MM.1S (cell line): ENCODE results near the gene CD151.
A peak's percentile ranks its signal among the peaks of the same experiment; 100 is the strongest.

ENCODE experiments used
- DNase-seq: peaks from one replicate; pipeline ENCODE4 v3.0.0-alpha.2; 2015
- H2AFZ ChIP-seq: fragments of 300-600 bp; sonication (generic); 2 replicates; pipeline ENCODE4 v1.6.0; 2016; ENCODE audit warnings: antibody characterized with exemption, low read length
- H3F3A ChIP-seq: fragments of 300-600 bp; sonication (generic); 2 replicates; pipeline ENCODE4 v1.6.1; 2016; ENCODE audit warnings: mild to moderate bottlenecking, antibody characterized with exemption, low read length, moderate library complexity, mixed read lengths; ENCODE audit not compliant: insufficient read depth
- H3K27ac ChIP-seq: fragments of 300-600 bp; sonication (generic); 2 replicates; pipeline ENCODE4 v1.5.1; 2016; ENCODE audit warnings: mild to moderate bottlenecking, low read length
- H3K27me3 ChIP-seq: fragments of 300-600 bp; sonication (generic); replicated peaks from 2 replicates; pipeline ENCODE4 v1.6.0; 2016; ENCODE audit warnings: low read length; ENCODE audit not compliant: insufficient read depth
- H3K36me3 ChIP-seq: fragments of 300-600 bp; sonication (generic); replicated peaks from 2 replicates; pipeline ENCODE4 v1.6.1; 2016; ENCODE audit warnings: mild to moderate bottlenecking, low read length, mixed read lengths; ENCODE audit not compliant: insufficient read depth
- H3K4me1 ChIP-seq: fragments of 300-600 bp; sonication (generic); 2 replicates; pipeline ENCODE4 v1.6.1; 2016; ENCODE audit warnings: low read length, mixed read lengths
- H3K4me2 ChIP-seq: fragments of 300-600 bp; sonication (generic); 2 replicates; pipeline ENCODE4 v1.6.0; 2016; ENCODE audit warnings: low read depth, low read length
- H3K4me3 ChIP-seq: fragments of 300-600 bp; sonication (generic); 2 replicates; pipeline ENCODE4 v1.5.1; 2016; ENCODE audit warnings: low read length, mixed read lengths
- H3K79me2 ChIP-seq: fragments of 300-600 bp; sonication (generic); 2 replicates; pipeline ENCODE4 v1.6.1; 2016; ENCODE audit warnings: mixed run types, low read length, mixed read lengths
- H3K9ac ChIP-seq: fragments of 300-600 bp; sonication (generic); 2 replicates; pipeline ENCODE4 v1.6.1; 2016; ENCODE audit warnings: low read length, mixed read lengths
- H3K9me2 ChIP-seq: fragments of 300-600 bp; sonication (generic); replicated peaks from 2 replicates; pipeline ENCODE4 v1.6.1; 2016; ENCODE audit warnings: mild to moderate bottlenecking, low read length, mixed read lengths; ENCODE audit not compliant: insufficient read depth
- H3K9me3 ChIP-seq: fragments of 300-600 bp; sonication (generic); replicated peaks from 2 replicates; pipeline ENCODE4 v1.6.1; 2016; ENCODE audit warnings: mild to moderate bottlenecking, low read length, mixed read lengths; ENCODE audit not compliant: insufficient read depth
- H4K20me1 ChIP-seq: fragments of 300-600 bp; sonication (generic); 2 replicates; pipeline ENCODE4 v1.6.1; 2016; ENCODE audit warnings: mild to moderate bottlenecking, low read length, moderate library complexity, mixed read lengths; ENCODE audit not compliant: insufficient read depth
- EZH2 ChIP-seq: fragments of 300-600 bp; sonication (generic); optimal IDR thresholded peaks from 2 replicates; pipeline ENCODE3; 2017; ENCODE audit warnings: low read depth, mild to moderate bottlenecking, antibody characterized with exemption, low read length, mixed read lengths
- EZH2phosphoT487 ChIP-seq: fragments of 300-600 bp; sonication (generic); IDR thresholded peaks from 2 replicates; pipeline ENCODE4 v1.6.1; 2018; ENCODE audit warnings: antibody characterized with exemption, low read length
- TF ChIP-seq, protein P1 (sequence below): fragments of 300-600 bp; sonication (generic); IDR thresholded peaks from 2 replicates; pipeline ENCODE4 v1.5.1; 2016; ENCODE audit warnings: antibody characterized with exemption, low read length, mixed read lengths

The CD151 gene

DNA sequence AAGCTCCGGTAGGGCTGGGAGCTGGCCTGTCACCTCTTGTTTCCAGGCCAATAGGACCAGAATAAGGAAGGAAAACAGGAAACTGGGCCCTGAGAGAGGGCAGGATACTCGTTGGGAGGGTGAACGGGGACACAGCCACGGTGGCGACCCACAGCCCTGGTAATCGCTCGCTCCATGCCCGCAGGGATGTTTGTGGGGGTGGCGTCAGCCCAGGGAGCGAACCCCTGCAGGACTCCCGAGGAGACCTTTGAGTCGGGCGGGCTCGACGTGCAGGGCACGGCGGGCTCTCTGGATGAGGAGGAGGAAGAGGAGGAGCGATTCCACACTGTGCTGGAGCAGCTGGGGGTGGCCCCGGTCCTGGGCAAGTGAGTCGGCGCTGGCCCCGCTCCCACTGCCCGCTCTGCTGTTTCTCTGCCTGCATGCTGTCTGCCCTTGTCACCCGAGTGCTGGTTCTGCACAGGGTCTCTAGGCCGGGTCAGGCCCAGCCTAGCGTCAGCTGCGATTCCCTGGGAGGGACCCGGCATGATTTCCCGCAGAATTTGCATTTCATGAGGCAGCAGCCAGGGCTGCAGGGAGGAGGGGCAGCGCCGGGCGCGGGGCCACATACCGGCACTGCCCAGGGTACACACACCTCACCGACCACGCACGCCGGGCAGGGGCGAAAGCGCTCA lies 3.4 kb upstream of the CD151 start:
- Histone ChIP-seq H3K4me1 (peaks cover 25% of the 10 kb centered on the region), H3K4me2 (peak overlapping the region; percentile 85), H3K9me3 (no peaks in the 10 kb centered on the region), H4K20me1 (no peaks in the 10 kb centered on the region), H3F3A (peaks cover 8% of the 10 kb centered on the region), H3K9me2 (no peaks in the 10 kb centered on the region), H3K4me3 (peak overlapping the region; percentile 47), H3K36me3 (no peaks in the 10 kb centered on the region), H3K27ac (no peak overlapping the region), H2AFZ (peak overlapping the region; percentile 15; the same call in 1 of the 2 replicates), H3K79me2 (peaks cover 6% of the 10 kb centered on the region), H3K27me3 (peaks cover 15% of the 10 kb centered on the region), H3K9ac (no peak overlapping the region; the same call in 1 of the 2 replicates)
- TF ChIP-seq EZH2 (no peak), EZH2phosphoT487 (no peak)
- TF ChIP-seq, protein P1, sequence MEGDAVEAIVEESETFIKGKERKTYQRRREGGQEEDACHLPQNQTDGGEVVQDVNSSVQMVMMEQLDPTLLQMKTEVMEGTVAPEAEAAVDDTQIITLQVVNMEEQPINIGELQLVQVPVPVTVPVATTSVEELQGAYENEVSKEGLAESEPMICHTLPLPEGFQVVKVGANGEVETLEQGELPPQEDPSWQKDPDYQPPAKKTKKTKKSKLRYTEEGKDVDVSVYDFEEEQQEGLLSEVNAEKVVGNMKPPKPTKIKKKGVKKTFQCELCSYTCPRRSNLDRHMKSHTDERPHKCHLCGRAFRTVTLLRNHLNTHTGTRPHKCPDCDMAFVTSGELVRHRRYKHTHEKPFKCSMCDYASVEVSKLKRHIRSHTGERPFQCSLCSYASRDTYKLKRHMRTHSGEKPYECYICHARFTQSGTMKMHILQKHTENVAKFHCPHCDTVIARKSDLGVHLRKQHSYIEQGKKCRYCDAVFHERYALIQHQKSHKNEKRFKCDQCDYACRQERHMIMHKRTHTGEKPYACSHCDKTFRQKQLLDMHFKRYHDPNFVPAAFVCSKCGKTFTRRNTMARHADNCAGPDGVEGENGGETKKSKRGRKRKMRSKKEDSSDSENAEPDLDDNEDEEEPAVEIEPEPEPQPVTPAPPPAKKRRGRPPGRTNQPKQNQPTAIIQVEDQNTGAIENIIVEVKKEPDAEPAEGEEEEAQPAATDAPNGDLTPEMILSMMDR: no peak
- no peak for DNase-seq

DNA sequence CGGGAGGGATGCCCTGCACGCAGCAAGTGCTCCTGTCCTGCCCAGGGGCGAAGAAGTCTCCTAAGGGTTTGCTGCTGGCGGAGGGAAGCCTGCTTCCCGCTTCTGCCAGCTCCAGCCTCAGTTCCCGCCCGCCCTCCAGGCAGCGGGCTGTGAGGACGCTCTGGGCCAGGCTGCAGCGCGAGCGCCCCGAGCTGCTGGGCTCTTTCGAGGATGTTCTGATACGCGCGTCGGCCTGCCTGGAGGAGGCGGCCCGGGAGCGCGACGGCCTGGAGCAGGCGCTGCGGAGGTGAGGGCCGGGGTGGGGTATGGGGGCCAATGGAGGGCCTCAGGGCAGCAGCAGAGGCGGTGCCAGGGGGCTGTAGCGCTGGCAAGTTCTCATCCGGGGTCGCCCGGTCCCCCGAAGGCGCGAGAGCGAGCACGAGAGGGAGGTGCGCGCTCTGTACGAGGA lies 2.9 kb upstream of the CD151 start:
- Histone ChIP-seq H3K27me3 (peaks cover 15% of the 10 kb centered on the region), H3K9ac (no peak overlapping the region; the same call in 1 of the 2 replicates), H3F3A (peaks cover 8% of the 10 kb centered on the region), H3K36me3 (no peaks in the 10 kb centered on the region), H4K20me1 (no peaks in the 10 kb centered on the region), H3K79me2 (peaks cover 6% of the 10 kb centered on the region), H3K9me2 (no peaks in the 10 kb centered on the region), H3K4me1 (peaks cover 25% of the 10 kb centered on the region), H2AFZ (peak overlapping the region; percentile 15; the same call in 1 of the 2 replicates), H3K9me3 (no peaks in the 10 kb centered on the region), H3K27ac (no peak overlapping the region), H3K4me3 (peak overlapping the region; percentile 47), H3K4me2 (peak overlapping the region; percentile 85)
- DNase-seq: no peak
- no peak for TF ChIP-seq EZH2phosphoT487
- TF ChIP-seq, protein P1: no peak
- no peak for TF ChIP-seq EZH2

- Histone ChIP-seq H2AFZ (peak overlapping the region; percentile 15; the same call in 1 of the 2 replicates), H3K4me3 (peak overlapping the region; percentile 47), H3K9me3 (no peaks in the 10 kb centered on the region), H3K9me2 (no peaks in the 10 kb centered on the region), H3K4me1 (peaks cover 25% of the 10 kb centered on the region), H4K20me1 (no peaks in the 10 kb centered on the region), H3K36me3 (no peaks in the 10 kb centered on the region), H3K27me3 (peaks cover 15% of the 10 kb centered on the region), H3K4me2 (peak overlapping the region; percentile 85; the same call in 1 of the 2 replicates), H3F3A (peaks cover 8% of the 10 kb centered on the region), H3K79me2 (peaks cover 6% of the 10 kb centered on the region), H3K27ac (no peak overlapping the region), H3K9ac (no peak overlapping the region)
- DNase-seq: peak; percentile 48
- TF ChIP-seq EZH2 (no peak), EZH2phosphoT487 (no peak)
- TF ChIP-seq, protein P1: no peak
These were observed 2.2 kb upstream of the CD151 start for GRCh38 chr11:830295-831117.
